SU-DHL-6 (cell line): Measurements from ENCODE around the gene ANKS1B.

ENCODE experiments used
- H2AFZ ChIP-seq: fragments of 200-600 bp; sonication (generic); 2 replicates; pipeline ENCODE4 v1.6.1; 2014; ENCODE audit warnings: low read depth, mild to moderate bottlenecking, moderate library complexity, mixed read lengths, antibody characterized with exemption, low read length; ENCODE audit not compliant: severe bottlenecking
- H3F3A ChIP-seq: fragments of 200-600 bp; shearing (Covaris generic); 2 replicates; pipeline ENCODE4 v1.6.0; 2016; ENCODE audit warnings: antibody characterized with exemption, mild to moderate bottlenecking; ENCODE audit not compliant: insufficient read depth
- H3K27ac ChIP-seq: fragments of 200-600 bp; sonication (generic); 2 replicates; pipeline ENCODE4 v1.5.1; 2016; ENCODE audit warnings: low read depth, mild to moderate bottlenecking, low read length, moderate library complexity, mixed read lengths
- H3K27me3 ChIP-seq: fragments of 200-600 bp; sonication (generic), shearing (Covaris generic); 2 replicates; pipeline ENCODE4 v1.6.0; 2014; ENCODE audit warnings: mild to moderate bottlenecking, low read length
- H3K36me3 ChIP-seq: fragments of 200-600 bp; sonication (generic); 2 replicates; pipeline ENCODE4 v1.6.1; 2014; ENCODE audit warnings: mild to moderate bottlenecking, low read length, mixed read lengths
- H3K4me2 ChIP-seq: fragments of 300-600, 200-600 bp; shearing (Covaris generic), sonication (generic); 2 replicates; pipeline ENCODE4 v1.6.0; 2014; ENCODE audit warnings: low read length, low read depth, mild to moderate bottlenecking; ENCODE audit not compliant: poor library complexity, severe bottlenecking
- H3K4me3 ChIP-seq: fragments of 200-600 bp; sonication (generic); 2 replicates; pipeline ENCODE4 v1.5.1; 2014; ENCODE audit warnings: antibody characterized with exemption, low read length, mild to moderate bottlenecking, mixed read lengths; ENCODE audit not compliant: insufficient read depth, poor library complexity, severe bottlenecking
- H3K79me2 ChIP-seq: fragments of 200-600 bp; sonication (generic); 2 replicates; pipeline ENCODE4 v1.6.1; 2014; ENCODE audit warnings: mild to moderate bottlenecking, low read length, moderate library complexity; ENCODE audit not compliant: insufficient read depth
- H3K9ac ChIP-seq: fragments of 200-600 bp; sonication (generic); 2 replicates; pipeline ENCODE4 v1.7.0; 2014; ENCODE audit warnings: mild to moderate bottlenecking, low read length
- H3K9me2 ChIP-seq: fragments of 200-600 bp; sonication (generic); replicated peaks from 2 replicates; pipeline ENCODE4 v1.6.1; 2014; ENCODE audit warnings: low read length; ENCODE audit not compliant: insufficient read depth
- H3K9me3 ChIP-seq: fragments of 200-600 bp; sonication (generic); 2 replicates; pipeline ENCODE4 v1.6.1; 2014; ENCODE audit warnings: low read length, mixed read lengths; ENCODE audit not compliant: insufficient read depth
- H4K20me1 ChIP-seq: fragments of 200-600 bp; sonication (generic); 2 replicates; pipeline ENCODE4 v1.6.1; 2014; ENCODE audit warnings: low read depth, mild to moderate bottlenecking, antibody characterized with exemption, low read length, moderate library complexity, mixed read lengths
- CTCF ChIP-seq: fragments of 200-600 bp; sonication (generic); IDR thresholded peaks from one replicate; pipeline ENCODE4 v1.5.1; 2017; ENCODE audit warnings: antibody characterized with exemption, mild to moderate bottlenecking, low read length, moderate library complexity; ENCODE audit not compliant: insufficient read depth, poor library complexity, severe bottlenecking
- EZH2phosphoT487 ChIP-seq: fragments of 200-600 bp; sonication (generic), shearing (Covaris generic); conservative IDR thresholded peaks from 2 replicates; pipeline ENCODE4 v1.6.1; 2018; ENCODE audit warnings: mild to moderate bottlenecking, antibody characterized with exemption, low read length, moderate library complexity, mixed read lengths

ANKS1B gene

GRCh38 chr12:98730412-98730811 is 1254.3 kb downstream of the ANKS1B start:
- Histone ChIP-seq H3K4me2 (no peak overlapping the region), H3K36me3 (peaks cover 15% of the 10 kb centered on the region; the same call in 1 of the 2 replicates)

GRCh38 chr12:98727196-98727595 is 1257.5 kb downstream of the ANKS1B start:
- no peaks in the 10 kb centered on the region for H3K79me2 ChIP-seq
- no peaks in the 10 kb centered on the region for H3F3A ChIP-seq
- no peaks in the 10 kb centered on the region for H3K27me3 ChIP-seq
- no peak overlapping the region for H3K9ac ChIP-seq
- H3K36me3 ChIP-seq, result peaks cover 13% of the 10 kb centered on the region; the same call in 1 of the 2 replicates
- H2AFZ ChIP-seq, result no peak overlapping the region
- TF ChIP-seq CTCF, result no peak
- H3K9me2 ChIP-seq, result no peaks in the 10 kb centered on the region
- no peak overlapping the region for H3K4me3 ChIP-seq
- H3K4me2 ChIP-seq, result no peak overlapping the region
- no peaks in the 10 kb centered on the region for H3K9me3 ChIP-seq
- H4K20me1 ChIP-seq, result no peaks in the 10 kb centered on the region; the same call in 1 of the 2 replicates
- no peak overlapping the region for H3K27ac ChIP-seq

More at GRCh38 chr12:98730412-98730811, 1254.3 kb downstream of the ANKS1B start:
- no peaks in the 10 kb centered on the region; the same call in 1 of the 2 replicates for H4K20me1 ChIP-seq
- no peaks in the 10 kb centered on the region for H3K9me3 ChIP-seq
- no peak overlapping the region for H3K4me3 ChIP-seq
- no peak overlapping the region for H3K27ac ChIP-seq
- no peaks in the 10 kb centered on the region for H3K27me3 ChIP-seq
- H3F3A ChIP-seq, result no peaks in the 10 kb centered on the region
- H3K9ac ChIP-seq, result no peak overlapping the region
- no peaks in the 10 kb centered on the region for H3K9me2 ChIP-seq
- TF ChIP-seq EZH2phosphoT487 (no peak), CTCF (no peak)
- H2AFZ ChIP-seq, result no peak overlapping the region
- H3K79me2 ChIP-seq, result no peaks in the 10 kb centered on the region

GRCh38 chr12:98725476-98726247 is 1259.1 kb downstream of the ANKS1B start:
- Histone ChIP-seq H3K4me3 (no peak overlapping the region), H3K9me3 (no peaks in the 10 kb centered on the region), H4K20me1 (no peaks in the 10 kb centered on the region), H3K36me3 (peaks cover 10% of the 10 kb centered on the region; the same call in 1 of the 2 replicates), H3K9ac (no peak overlapping the region), H2AFZ (no peak overlapping the region), H3K4me2 (no peak overlapping the region), H3K79me2 (no peaks in the 10 kb centered on the region), H3F3A (no peaks in the 10 kb centered on the region), H3K27me3 (no peaks in the 10 kb centered on the region), H3K9me2 (no peaks in the 10 kb centered on the region), H3K27ac (no peak overlapping the region)
- TF ChIP-seq EZH2phosphoT487 (no peak), CTCF (no peak)
